ENCODE results near the gene OBP2B. TPM values are rescaled to one million over a fixed set of nuclear protein-coding genes. Genes with fewer than 3 reads are reported as not detected.

OBP2B gene
- total RNA-seq, 6 donors from 2014 or later = not detected

GRCh38 chr9:133158695-133159094, 50.4 kb downstream of the OBP2B start:
- no peak for ATAC-seq (ENCODE audit: low FRiP score in 2 of 2)
- WGBS, 2 donors = 89 to 94% methylated on average over 3 of the region's 3 CpGs
- H3K4me1 ChIP-seq = peaks cover 15 to 25% (median 19%) of the 10 kb centered on the region in 4 donors
- peaks cover 0 to 5% (median 2%) of the 10 kb centered on the region in 4 donors for H3K36me3 ChIP-seq
- TF ChIP-seq CTCF (IDR thresholded peaks at IDR 0.05) = no peak
- TF ChIP-seq EP300 (IDR thresholded peaks at IDR 0.05) = no peak
- TF ChIP-seq POLR2AphosphoS5 (IDR thresholded peaks at IDR 0.05) = no peak
- TF ChIP-seq POLR2A (IDR thresholded peaks at IDR 0.05) = no peak
- H3K27me3 ChIP-seq = no peaks in the 10 kb centered on the region
- H3K4me3 ChIP-seq = no peak overlapping the region
- DNase-seq = no peak
- H3K9me3 ChIP-seq = no peaks in the 10 kb centered on the region
- H3K27ac ChIP-seq = no peak overlapping the region

Other genes with a start within 250 kb of the OBP2B start
- gene GFI1B, start 230.6 kb downstream of the OBP2B start, total RNA-seq = 1 to 10 TPM in 5 of 6 donors, under 1 TPM in 1; 0.97 to 3.5 (median 1.9) TPM
- gene GTF3C5, start 178.3 kb downstream of the OBP2B start, total RNA-seq = 100 to 1,000 TPM in 1 of 6 donors, 10 to 100 TPM in 5; 40.9 to 133 (median 49.7) TPM
- 1 to 10 TPM in 3 of 6 donors, under 1 TPM in 2, not detected in 1; 0.15 to 9.4 (median 1.1) TPM for gene CEL, start 147.3 kb downstream of the OBP2B start, total RNA-seq
- gene RALGDS, start 88.0 kb downstream of the OBP2B start, total RNA-seq = 100 to 1,000 TPM in 3 of 6 donors, 10 to 100 TPM in 3; 57.1 to 117 (median 88.9) TPM
- gene GBGT1, start 45.3 kb downstream of the OBP2B start, total RNA-seq = 10 to 100 TPM in 5 of 6 donors, 1 to 10 TPM in 1; 9.1 to 71.2 (median 36.0) TPM
- gene ABO, start 66.0 kb upstream of the OBP2B start, total RNA-seq = 10 to 100 TPM in 5 of 6 donors, 1 to 10 TPM in 1; 7.6 to 84.9 (median 35.4) TPM
- gene SURF6, start 126.9 kb upstream of the OBP2B start, total RNA-seq = 10 to 100 TPM; 16.6 to 30.4 (median 24.7) TPM
- gene MED22, start 138.9 kb upstream of the OBP2B start, total RNA-seq = 10 to 100 TPM; 28.1 to 41.0 (median 30.5) TPM
- gene RPL7A, start 139.0 kb upstream of the OBP2B start, total RNA-seq = 1,000 to 10,000 TPM in 4 of 6 donors, 100 to 1,000 TPM in 2; 840 to 1,613 (median 1,352) TPM
- gene SURF1, start 147.2 kb upstream of the OBP2B start, total RNA-seq = 10 to 100 TPM; 25.1 to 64.8 (median 45.5) TPM
- gene SURF2, start 147.3 kb upstream of the OBP2B start, total RNA-seq = 10 to 100 TPM; 18.1 to 31.5 (median 21.7) TPM
- gene SURF4, start 166.8 kb upstream of the OBP2B start, total RNA-seq = 100 to 1,000 TPM in 5 of 6 donors, 10 to 100 TPM in 1; 66.0 to 208 (median 137) TPM
- 1 to 10 TPM in 3 of 6 donors, under 1 TPM in 1, not detected in 2; 0.59 to 3.1 (median 1.6) TPM for gene STKLD1, start 167.1 kb upstream of the OBP2B start, total RNA-seq
- gene REXO4, start 208.8 kb upstream of the OBP2B start, total RNA-seq = 10 to 100 TPM; 14.7 to 34.3 (median 23.1) TPM
- gene ADAMTS13, start 213.1 kb upstream of the OBP2B start, total RNA-seq = 1 to 10 TPM; 1.4 to 9.4 (median 2.5) TPM